ENCODE data around the gene PGLYRP2. TPM values are rescaled to one million over a fixed set of nuclear protein-coding genes. Genes with fewer than 3 reads are reported as not detected.

Gene PGLYRP2
- total RNA-seq, 1 experiment from 2014 or later: not detected

DNA sequence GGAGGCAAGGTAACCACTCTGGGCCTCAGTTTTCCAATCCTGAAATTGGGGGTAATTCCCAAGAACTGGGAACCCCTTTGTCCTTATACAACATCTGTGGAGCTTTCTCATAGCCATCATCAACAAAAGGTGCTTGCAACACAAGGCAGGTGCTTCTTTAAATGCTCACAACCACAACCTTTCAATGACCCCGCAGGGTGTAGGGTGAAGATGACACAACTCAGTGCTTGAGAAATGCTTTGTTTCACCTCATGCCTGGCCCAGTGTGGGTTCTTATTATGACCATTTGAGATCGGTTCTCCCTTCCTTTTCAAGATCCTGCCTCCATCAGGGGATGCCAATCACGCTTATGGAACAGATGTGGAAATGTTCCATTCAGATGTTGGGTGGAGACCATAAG lies 38.0 kb downstream of the PGLYRP2 start:
- intact Hi-C loops (cut with micrococcal nuclease): no loop called here
- ChIA-PET POLR2A (interaction anchor here (0.6 kb wide), 1 partner anchor 70 kb away, joined by 3 read pairs; no protein-coding TSS in a partner anchor), RAD21 (ENCODE audit: low non-redundant PET in 1 of 2, low total read pairs in 2 of 2, uncharacterized antibody in 2 of 2, unreplicated experiment in 2 of 2) (no interaction called here), CTCF (no interaction called here)
- no peak overlapping the region for H2AFZ ChIP-seq (ENCODE audit: low read depth, low read length, poor library complexity, severe bottlenecking)
- no peaks in the 10 kb centered on the region for H3K27me3 ChIP-seq (ENCODE audit: insufficient read depth, low read length)
- no TSS peak for BruUV-seq (replicated peaks)
- no peak overlapping the region for H3K27ac ChIP-seq (ENCODE audit: low read depth, low read length)
- TF ChIP-seq TCF7L2 (IDR thresholded peaks at IDR 0.05; ENCODE audit: borderline replicate concordance, extremely low read depth, insufficient read depth, insufficient read length) (no peak), SP1 (IDR thresholded peaks at IDR 0.05; ENCODE audit: low read depth) (no peak), POLR2AphosphoS5 (IDR thresholded peaks at IDR 0.05; ENCODE audit: low read depth, low read length) (no peak), SIN3A (IDR thresholded peaks at IDR 0.05; ENCODE audit: low read depth) (no peak), SRF (IDR thresholded peaks at IDR 0.05; ENCODE audit: low read depth) (no peak), RAD21 (IDR thresholded peaks at IDR 0.05; ENCODE audit: low read depth) (no peak), ZFX (IDR thresholded peaks at IDR 0.05) (no peak), CBX3 (IDR thresholded peaks at IDR 0.05; ENCODE audit: low read depth) (no peak), CEBPB (IDR thresholded peaks at IDR 0.05; ENCODE audit: low read depth) (no peak), YY1 (IDR thresholded peaks at IDR 0.05; ENCODE audit: extremely low read depth, insufficient replicate concordance, low read depth, low read length) (no peak), ZNF274 (IDR thresholded peaks at IDR 0.05; ENCODE audit: low read depth, low read length) (no peak)
- TF ChIP-seq, protein P1, sequence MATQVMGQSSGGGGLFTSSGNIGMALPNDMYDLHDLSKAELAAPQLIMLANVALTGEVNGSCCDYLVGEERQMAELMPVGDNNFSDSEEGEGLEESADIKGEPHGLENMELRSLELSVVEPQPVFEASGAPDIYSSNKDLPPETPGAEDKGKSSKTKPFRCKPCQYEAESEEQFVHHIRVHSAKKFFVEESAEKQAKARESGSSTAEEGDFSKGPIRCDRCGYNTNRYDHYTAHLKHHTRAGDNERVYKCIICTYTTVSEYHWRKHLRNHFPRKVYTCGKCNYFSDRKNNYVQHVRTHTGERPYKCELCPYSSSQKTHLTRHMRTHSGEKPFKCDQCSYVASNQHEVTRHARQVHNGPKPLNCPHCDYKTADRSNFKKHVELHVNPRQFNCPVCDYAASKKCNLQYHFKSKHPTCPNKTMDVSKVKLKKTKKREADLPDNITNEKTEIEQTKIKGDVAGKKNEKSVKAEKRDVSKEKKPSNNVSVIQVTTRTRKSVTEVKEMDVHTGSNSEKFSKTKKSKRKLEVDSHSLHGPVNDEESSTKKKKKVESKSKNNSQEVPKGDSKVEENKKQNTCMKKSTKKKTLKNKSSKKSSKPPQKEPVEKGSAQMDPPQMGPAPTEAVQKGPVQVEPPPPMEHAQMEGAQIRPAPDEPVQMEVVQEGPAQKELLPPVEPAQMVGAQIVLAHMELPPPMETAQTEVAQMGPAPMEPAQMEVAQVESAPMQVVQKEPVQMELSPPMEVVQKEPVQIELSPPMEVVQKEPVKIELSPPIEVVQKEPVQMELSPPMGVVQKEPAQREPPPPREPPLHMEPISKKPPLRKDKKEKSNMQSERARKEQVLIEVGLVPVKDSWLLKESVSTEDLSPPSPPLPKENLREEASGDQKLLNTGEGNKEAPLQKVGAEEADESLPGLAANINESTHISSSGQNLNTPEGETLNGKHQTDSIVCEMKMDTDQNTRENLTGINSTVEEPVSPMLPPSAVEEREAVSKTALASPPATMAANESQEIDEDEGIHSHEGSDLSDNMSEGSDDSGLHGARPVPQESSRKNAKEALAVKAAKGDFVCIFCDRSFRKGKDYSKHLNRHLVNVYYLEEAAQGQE (IDR thresholded peaks at IDR 0.05; ENCODE audit: low read depth): no peak
- H3K36me3 ChIP-seq (ENCODE audit: control insufficient read depth in 1 of 2, insufficient read depth in 2 of 2, low read length in 2 of 2): no peaks in the 10 kb centered on the region
- no peak overlapping the region for H3K9ac ChIP-seq (ENCODE audit: low read length)
- no peak overlapping the region for H3K4me3 ChIP-seq (replicated peaks in 1 of 2; ENCODE audit: low read depth in 1 of 2, low read length in 2 of 2)
- H3K9me3 ChIP-seq (ENCODE audit: control insufficient read depth in 1 of 2, insufficient read depth in 1 of 2, low read depth in 1 of 2, low read length in 2 of 2): no peaks in the 10 kb centered on the region
- no peaks in the 10 kb centered on the region for H3K4me1 ChIP-seq (ENCODE audit: control insufficient read depth in 1 of 2, insufficient read depth in 2 of 2, low read length in 2 of 2)
- H3K4me2 ChIP-seq (ENCODE audit: low read length): no peak overlapping the region
- ATAC-seq: no peak
- H3K79me2 ChIP-seq (ENCODE audit: insufficient read depth, low read length): no peaks in the 10 kb centered on the region
- DNase-seq (ENCODE audit: low read depth, low spot score): no peak
- no peaks in the 10 kb centered on the region for H3K9me2 ChIP-seq (ENCODE audit: insufficient read depth)
- H4K20me1 ChIP-seq (ENCODE audit: insufficient read depth): no peaks in the 10 kb centered on the region
